ENCODE measurements around the gene TRA2A.
"Not testable (repeated sequence)": the region's sequence is repeated elsewhere in the genome, so short reads cannot be mapped to it uniquely, and the experiment has no call there.

Gene TRA2A

GRCh38 chr7:23494009-23494408 is 37.8 kb downstream of the TRA2A start:
- DNase-seq (ENCODE audit: low read depth), result no peak

- DNase-seq (ENCODE audit: low read depth), result no peak
These were observed 40.3 kb downstream of the TRA2A start for GRCh38 chr7:23491502-23491901.

GRCh38 chr7:23490357-23491135 is 41.2 kb downstream of the TRA2A start:
- no peak for DNase-seq (ENCODE audit: low read depth)

- DNase-seq (ENCODE audit: low read depth), result not testable (repeated sequence)
These were observed 43.1 kb downstream of the TRA2A start for GRCh38 chr7:23488714-23489113.

- no peak for DNase-seq (ENCODE audit: low read depth)
These were observed 44.1 kb downstream of the TRA2A start for GRCh38 chr7:23487670-23488069.

GRCh38 chr7:23486002-23486773 is 45.6 kb downstream of the TRA2A start:
- DNase-seq (ENCODE audit: low read depth), result no peak

- DNase-seq (ENCODE audit: low read depth), result no peak
These were observed 49.1 kb downstream of the TRA2A start for GRCh38 chr7:23482686-23483085.

GRCh38 chr7:23477962-23478866 is 53.6 kb downstream of the TRA2A start:
- no peak for DNase-seq (ENCODE audit: low read depth)

- no peak for DNase-seq (ENCODE audit: low read depth)
These were observed 54.7 kb downstream of the TRA2A start for GRCh38 chr7:23477157-23477499.

- DNase-seq (ENCODE audit: low read depth), result no peak
These were observed 55.3 kb downstream of the TRA2A start for GRCh38 chr7:23476286-23477156.

GRCh38 chr7:23475576-23475839 is 56.3 kb downstream of the TRA2A start:
- DNase-seq (ENCODE audit: low read depth), result no peak

- no peak for DNase-seq (ENCODE audit: low read depth)
These were observed 56.8 kb downstream of the TRA2A start for GRCh38 chr7:23474829-23475575.

GRCh38 chr7:23474094-23474828 is 57.5 kb downstream of the TRA2A start:
- peak; percentile 76 for DNase-seq (ENCODE audit: low read depth)

GRCh38 chr7:23473844-23474093 is 58.0 kb downstream of the TRA2A start:
- no peak for DNase-seq (ENCODE audit: low read depth)

GRCh38 chr7:23472956-23473843 is 58.6 kb downstream of the TRA2A start:
- DNase-seq (ENCODE audit: low read depth), result no peak

- DNase-seq (ENCODE audit: low read depth), result no peak
These were observed 59.2 kb downstream of the TRA2A start for GRCh38 chr7:23472556-23472955.

GRCh38 chr7:23472046-23472445 is 59.7 kb downstream of the TRA2A start:
- no peak for DNase-seq (ENCODE audit: low read depth)

GRCh38 chr7:23471106-23471859 is 60.5 kb downstream of the TRA2A start:
- no peak for DNase-seq (ENCODE audit: low read depth)
